Esophagus squamous epithelium (tissue), 4 donors: ENCODE measurements around the gene ZDHHC14.

Source experiments
- CTCF ChIP-seq, 6 experiments: fragments of 450-650 bp in 4 of 6; fragments of 200-600 bp in 2 of 6; sonication (generic) in 2 of 6; IDR thresholded peaks; one replicate each; pipeline ENCODE4 v1.5.1; 2016 to 2019; ENCODE audit warnings: antibody characterized with exemption in 6 of 6, mild to moderate bottlenecking in 4 of 6, moderate library complexity in 4 of 6
- POLR2A ChIP-seq, 4 donors: fragments of 450-650 bp; IDR thresholded peaks; one replicate each; pipeline ENCODE4 v1.6.1; 2017; ENCODE audit warnings: antibody characterized with exemption in 4 of 4, mild to moderate bottlenecking in 4 of 4, moderate library complexity in 3 of 4

GRCh38 chr6:157549468-157549745 lies 168.4 kb downstream of the ZDHHC14 start:
- TF ChIP-seq CTCF (IDR thresholded peaks at IDR 0.05) (no peak), POLR2A (IDR thresholded peaks at IDR 0.05) (no peak)
